ENCODE measurements around the gene FAM72C.
"Not testable (repeated sequence)": the region's sequence is repeated elsewhere in the genome, so short reads cannot be mapped to it uniquely, and the experiment has no call there.

FAM72C gene

DNA sequence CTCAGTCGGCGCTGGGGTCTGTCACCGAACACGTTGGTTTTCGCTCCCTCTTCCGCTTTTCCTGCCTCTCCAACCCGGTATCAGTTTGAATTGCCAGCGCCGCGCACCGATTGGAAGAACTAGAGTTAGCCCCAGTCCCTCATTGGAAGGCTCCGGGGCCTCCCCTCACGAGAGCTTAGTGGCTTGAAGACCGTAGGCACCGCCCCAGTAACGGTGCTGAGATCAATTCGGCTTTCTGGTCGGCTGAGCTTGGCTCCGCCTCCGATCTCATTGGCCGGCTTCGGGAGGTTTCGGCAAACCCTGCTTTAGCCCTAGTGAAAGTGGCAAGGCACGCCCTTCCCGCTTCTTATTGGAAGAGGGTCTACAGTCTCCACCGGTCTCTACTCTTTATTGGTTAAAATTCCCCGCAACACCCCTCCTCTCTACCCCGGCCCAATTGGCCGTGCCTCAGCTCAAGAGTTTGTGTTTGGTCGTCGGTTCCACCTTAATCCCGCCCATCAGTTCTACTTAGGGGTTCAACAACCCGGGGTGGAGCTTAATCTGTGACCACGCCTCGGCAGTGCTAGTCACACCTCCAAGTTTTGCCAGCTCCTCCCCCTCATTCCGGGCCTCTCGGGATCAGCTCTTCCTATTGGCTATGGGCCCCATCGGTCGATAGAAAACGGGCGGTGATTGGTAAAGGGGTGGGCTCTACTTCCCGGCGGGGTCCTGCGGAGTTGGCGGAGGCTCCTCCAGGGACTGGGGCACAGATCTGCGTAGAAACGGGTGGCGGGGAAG lies at the start of gene FAM72C:
Gene FAM72C (minus strand): TSS at position 63 of the 777 bp plus-strand sequence. CDS start 845 bp downstream, outside the sequence.
- DNase-seq, result not testable (repeated sequence)

DNA sequence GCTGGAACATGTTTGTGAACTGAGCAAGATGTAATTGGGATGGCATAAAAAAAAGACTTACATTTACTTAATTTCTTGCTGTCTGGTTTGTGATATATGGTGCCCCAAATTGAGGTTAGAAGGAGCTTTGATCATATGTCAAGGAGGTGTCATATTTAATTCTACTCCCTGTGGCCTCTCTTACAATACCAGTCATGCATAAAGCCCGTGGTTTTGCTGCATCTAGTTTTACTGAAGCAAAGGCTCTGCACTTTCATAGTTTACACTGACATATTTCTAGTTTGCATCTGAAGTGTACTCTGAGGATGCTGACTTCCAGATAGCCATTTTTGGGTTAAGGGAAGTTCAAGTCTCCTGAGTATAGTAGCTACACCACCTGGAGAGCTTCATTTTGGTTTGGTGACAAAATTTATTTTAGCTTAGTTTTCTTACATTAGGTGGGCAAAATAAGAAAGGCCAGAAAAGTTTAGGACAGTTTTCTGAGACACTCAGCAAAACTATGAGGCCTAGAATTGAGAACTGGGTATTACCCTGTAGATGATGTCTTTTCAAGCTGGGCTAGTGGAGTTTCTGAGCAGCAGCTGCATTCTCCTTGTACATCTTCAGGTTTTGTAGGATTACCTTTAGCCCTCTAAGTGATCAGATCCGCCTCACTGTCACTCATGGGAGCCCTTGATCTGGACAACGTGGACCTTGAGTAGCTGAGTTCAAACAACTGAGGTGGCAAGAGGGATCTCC lies 48.4 kb upstream of the FAM72C start:
- DNase-seq, result not testable (repeated sequence)

DNA sequence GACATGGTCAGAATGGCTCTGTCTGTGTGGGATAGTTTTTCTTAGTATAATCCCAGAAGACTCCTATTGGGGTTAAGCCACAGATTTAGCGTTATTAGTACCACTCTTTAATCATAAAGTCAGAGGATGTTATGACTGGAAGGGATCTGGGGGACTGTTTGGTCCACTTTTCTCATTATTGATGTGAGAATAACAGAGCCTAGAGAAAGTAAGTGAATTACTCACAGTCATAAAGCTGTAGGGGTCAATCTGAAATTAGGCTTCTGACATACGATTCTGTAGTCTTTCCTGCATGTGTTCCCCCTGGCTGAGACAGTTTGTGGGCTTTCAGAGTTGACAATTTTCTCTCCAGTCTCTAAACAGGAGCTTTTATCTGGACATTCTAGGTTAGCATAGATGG lies 47.3 kb upstream of the FAM72C start:
- not testable (repeated sequence) for DNase-seq

DNA sequence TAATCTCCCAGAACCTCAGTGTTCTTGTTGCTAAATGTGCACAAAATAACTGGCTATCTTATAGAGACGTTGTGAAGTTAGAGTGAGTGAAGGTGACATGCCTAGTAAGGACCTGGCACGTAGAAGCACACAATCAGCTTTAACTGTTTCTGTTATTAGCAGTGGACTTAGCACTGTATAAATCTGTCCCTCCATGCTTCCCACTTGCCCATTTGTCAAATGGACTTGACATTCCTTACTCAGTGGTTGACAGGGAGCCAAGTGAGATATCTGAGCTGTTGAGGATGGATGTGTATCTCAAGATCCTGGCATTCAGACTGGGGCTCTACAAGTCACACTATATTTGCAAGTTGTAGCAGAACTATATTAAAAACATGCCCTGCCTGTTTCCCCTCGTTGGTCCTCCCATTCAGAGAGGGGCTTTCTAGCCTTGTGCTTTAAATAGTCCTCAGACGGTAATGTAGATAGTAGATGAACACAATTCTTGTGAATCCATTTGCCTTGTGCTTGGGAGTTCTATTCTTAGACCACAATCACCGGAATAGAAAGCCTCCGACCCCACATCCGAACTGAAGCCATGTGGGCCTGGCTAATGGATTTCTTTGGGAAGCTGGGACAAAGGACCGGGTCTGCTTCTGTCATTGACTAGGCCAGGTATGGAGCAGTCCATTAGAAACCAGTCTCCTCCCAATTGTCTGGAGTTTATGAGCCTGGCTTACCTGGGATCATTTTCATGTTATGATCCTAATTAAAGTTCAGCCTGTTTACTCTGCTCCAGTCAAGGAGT lies 43.6 kb upstream of the FAM72C start:
- not testable (repeated sequence) for DNase-seq

DNA sequence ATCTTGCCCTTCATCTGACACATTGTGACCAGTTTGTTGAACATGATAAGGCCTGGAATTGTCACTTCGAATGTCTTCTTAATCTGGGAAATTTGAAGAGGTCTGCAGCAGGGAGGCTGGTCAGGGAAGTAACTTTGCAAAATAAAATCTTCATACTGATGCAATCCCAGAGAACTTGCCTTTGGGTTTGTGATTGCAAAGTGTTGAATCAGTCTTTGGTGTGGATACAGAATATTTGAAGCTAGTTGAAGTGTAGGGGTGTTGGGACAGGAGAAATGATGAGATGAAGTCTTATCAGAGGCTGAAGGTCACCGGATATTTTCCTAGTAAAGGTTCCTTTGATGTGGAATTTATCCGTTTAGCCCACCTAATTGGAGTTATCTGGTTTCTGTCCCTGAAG lies 42.7 kb upstream of the FAM72C start:
- not testable (repeated sequence) for DNase-seq

DNA sequence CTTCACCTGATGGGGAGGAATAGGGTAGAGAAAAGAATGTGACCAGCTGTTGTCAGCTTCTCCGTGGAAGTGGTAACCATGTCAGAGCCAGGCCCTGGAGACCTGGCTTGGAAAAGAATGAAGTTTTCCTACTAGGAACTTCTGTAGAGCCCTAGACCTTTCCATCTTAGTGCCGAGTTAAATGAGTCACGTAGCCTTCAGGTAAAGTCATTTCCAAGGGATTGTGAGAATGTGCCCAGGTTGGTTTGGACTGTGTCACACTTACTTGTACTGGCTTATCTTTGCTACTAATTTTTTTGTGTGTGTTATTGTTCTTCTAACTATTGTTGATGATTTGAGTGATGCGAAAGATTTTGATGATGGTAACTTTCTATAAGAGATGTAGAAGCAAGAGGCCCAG lies 42.3 kb upstream of the FAM72C start:
- not testable (repeated sequence) for DNase-seq

DNA sequence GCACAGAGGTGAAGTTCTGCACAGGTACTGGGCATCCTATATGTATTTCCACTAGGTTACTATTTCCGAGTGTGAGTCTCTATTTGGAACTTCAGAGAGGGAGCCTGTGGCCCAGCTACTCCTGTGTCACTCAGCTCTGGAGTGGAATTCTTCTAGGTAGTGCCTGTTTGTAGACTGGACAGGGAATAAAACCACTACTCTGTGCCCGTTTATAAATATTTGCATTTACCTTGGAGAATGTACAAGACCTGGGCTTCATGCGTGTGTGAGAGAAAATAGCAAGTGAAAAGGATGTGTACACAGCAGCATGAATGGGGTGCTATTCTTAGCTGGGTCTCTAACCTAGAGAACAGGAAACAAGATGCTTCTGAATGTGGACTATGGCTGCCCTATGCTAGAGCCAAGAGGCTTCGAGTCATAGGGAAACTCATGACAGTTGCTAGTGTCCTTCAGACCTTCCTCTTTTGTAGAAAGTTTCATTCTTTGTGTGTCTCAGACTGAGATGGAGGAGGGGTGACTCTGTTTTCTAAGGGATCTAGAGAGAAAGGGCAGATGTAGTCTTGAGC lies 40.5 kb upstream of the FAM72C start:
- DNase-seq, result not testable (repeated sequence)

DNA sequence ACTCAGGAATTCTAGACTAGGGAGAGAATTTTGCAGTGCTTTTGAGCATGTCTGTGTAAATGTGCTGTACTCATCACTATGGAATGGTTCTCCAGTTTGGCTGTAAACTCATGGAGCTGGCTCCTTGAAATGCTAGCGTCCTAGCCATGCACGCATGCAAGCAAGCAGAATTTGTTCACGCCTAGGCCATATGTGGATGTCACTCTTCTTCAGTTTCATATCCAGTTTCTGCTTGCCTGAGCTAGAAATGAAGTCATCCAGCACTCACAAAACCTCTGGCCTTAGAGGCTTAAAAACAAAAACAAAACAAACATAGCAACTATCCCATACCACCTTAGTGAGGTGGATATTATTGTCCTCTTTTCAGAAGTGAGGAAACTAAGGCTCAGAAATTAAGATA lies 37.6 kb upstream of the FAM72C start:
- DNase-seq, result not testable (repeated sequence)

DNA sequence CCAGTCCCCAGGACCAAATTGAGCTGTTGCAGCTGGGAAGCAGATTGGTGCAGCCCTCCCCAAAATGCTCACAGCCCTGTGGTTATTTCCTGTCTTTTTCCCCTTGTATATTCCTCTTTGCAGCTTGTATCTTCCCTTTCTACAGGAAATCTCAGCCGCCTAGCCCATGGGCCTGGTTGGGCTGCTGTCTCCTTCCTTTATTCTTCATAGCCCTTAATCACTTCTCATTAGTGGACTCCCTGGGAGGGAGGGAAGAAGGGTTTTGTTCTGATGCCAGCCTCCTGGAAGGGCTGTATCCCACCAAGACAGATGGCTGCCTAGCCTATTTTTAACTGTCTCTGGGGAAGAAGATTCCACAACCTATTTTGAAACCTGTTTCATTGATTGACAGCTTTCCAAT lies 32.5 kb upstream of the FAM72C start:
- not testable (repeated sequence) for DNase-seq

DNA sequence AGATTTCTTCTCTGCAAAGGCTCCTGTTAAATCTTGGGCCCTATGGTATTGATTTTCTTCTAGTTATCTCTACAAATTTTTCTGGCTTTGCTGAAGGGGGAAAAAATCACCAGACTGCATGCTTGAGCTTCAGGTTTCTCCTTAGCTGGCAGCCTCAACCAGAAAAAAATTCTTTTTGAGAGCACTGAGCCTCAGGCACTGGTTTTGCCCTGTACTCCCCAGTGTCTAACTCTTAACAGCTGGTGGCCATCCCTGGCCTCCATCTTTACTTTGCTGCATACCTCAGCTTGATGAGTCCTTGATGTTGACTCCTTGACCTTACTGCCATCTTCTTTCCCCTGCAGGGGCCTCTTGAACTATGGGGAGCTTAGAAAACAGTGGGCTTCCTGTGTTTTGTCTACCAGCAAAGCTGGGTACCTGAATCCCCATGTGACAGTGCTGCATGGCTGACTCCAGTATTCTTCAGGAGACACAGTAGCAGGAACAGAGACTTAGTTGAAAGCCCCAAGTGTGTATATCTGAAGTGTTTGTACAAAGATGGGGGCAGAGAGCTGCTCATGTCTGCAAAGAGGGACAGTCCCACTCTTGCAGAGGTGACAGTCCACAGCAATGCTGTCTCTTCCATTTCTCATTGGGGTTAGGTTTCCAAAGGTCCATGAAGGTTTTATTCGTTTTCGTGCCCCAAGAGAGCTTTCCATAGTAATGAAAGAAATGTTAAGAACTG lies 31.7 kb upstream of the FAM72C start:
- DNase-seq, result not testable (repeated sequence)

DNA sequence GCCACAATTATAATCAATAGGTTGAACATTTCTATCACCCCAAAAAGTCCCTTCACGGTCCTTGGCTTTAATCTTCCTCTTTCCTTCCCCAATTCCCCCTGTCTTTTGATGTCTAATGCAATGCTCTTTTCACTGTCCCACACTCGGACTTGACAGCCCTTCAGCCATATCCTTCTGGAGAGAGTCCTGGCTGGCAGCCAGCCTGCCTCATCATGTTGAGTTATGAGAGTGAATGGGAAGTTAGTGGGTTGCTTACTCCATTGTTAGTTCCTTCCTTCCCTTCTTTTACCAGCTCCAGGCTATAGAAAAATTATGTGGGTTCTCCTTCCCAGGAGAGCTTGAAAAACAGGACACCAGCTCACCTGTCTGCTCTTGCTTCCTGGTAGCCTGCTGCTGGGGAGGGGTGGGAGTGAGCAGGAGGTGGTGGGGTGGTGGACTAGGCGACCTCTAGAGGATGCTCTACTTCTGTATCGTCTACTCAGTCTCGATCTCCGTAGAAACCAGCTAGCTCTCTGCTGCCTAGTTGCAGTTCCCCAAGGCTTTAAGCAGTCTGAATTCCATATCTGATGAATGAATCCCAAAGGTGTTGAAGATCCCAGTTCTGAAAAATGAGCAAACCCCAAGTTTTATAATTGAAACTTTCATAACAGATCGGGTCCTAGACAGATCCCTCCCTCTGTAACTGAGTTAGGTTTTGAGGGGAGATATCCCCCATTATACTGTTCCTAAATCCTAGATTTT lies 30.5 kb upstream of the FAM72C start:
- not testable (repeated sequence) for DNase-seq

DNA sequence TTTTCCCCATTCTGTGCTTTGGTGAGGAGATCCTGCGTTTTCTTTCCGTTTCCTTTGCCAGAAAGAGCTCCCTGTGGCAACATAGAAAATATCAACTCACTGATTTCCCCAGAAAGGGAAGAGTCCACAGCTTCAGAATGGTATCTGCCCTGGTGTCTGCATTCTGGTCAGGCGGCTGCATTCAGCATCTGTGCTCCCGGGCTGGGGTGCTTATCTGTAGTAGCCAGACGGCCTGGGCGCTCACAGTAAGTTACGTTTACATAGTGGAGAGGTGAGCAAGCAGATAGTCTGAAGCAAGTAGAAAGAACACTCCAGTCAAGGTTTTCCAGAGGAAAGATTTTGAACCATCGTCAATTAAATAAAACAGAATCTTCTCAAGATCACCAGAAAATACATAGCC lies 29.3 kb upstream of the FAM72C start:
- DNase-seq, result not testable (repeated sequence)

DNA sequence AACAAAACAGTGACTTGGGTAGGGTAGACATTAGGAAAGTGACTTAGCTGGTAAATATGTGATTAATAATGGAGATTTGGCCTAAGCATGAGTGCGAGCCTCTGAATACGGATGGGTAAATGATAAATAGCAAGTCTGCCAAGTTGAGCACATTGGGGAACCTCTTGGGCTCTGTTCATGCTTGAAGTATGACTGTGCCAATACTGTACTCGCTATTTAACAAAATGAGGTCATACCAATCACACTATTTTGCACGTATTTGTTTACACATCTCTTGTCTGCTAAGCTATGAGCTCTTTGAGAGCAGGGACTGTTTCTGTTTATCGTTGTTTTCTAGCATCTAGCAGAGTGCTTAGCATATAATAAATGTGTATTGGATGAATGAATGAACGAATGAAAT lies 24.2 kb upstream of the FAM72C start:
- not testable (repeated sequence) for DNase-seq

DNA sequence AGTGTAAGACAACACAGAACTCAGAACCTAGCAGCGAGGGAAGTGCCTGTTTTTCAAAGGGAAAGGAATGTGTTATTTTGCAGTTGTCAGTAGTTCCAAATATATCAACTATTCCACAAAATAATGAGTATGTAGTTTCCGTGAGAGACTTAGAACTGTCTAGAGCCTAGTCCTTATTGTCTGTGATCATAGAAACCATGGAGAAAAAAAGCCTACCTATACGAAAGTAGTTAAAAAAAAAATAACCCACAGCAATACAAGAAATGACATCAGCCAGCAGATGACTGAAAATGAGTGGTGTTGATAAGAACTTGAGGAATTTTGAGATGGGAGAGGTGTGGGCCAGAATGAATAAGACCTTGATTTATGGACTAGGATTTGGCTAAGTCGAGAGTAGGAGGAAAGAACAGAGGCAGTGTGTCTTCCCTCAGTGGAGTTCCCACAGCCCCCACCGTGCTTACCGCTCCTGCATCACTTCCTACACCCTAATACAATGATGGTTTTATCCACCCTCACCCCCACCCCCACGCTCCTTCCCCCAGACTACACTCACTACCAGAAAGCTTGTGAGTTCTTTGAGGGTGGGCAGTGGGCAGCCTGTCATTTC lies 21.6 kb upstream of the FAM72C start:
- not testable (repeated sequence) for DNase-seq

DNA sequence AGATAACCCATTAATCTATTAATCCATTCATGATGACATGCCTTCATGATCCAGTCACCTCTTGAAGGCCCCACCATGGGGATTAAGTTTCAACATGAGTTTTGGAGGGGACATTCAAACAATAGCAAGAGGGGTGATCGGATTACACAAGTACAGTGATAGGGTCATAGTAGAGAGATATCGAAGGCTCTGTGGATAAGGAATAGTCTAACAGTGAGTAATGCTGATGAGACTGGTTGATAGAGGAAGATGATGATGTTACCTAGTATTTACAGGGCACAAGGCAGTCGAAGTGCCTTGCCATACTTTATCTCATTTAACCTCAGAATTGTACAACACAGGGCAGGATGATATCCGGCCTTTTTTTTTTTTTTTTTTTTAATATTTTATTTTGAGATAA lies 18.9 kb upstream of the FAM72C start:
- not testable (repeated sequence) for DNase-seq

DNA sequence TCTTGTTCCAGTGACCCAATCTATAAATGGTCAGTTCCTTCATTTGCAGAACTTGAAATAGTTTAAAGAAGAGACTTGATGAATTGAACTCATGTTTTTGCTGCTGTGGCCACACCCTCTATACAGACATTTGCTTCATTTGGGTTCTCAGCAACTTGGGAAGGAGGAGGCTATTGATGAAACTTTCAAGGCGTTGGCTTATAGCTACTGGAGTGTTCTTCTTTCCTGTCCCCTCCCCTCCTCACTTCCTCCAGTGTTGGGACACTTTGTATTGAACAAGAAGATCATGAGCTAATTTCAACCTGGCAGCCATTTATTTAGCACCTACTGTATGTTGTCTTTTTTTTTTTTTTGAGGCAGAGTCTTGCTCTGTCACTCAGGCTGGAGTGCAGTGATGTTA lies 17.9 kb upstream of the FAM72C start:
- not testable (repeated sequence) for DNase-seq

DNA sequence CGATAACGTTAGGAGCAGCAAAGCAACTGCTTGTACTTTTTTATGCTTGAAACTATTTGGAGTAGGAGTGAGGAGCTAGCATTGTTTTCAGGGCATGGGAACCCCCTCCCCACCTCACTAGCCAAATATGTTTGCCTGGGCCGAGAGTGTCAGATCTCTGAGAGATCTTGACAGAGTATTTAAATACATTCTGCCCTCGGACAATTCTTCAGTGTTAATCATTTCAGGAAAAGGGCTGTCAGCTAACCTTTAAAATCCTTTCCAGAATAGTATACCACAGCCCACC lies 17.6 kb upstream of the FAM72C start:
- not testable (repeated sequence) for DNase-seq

DNA sequence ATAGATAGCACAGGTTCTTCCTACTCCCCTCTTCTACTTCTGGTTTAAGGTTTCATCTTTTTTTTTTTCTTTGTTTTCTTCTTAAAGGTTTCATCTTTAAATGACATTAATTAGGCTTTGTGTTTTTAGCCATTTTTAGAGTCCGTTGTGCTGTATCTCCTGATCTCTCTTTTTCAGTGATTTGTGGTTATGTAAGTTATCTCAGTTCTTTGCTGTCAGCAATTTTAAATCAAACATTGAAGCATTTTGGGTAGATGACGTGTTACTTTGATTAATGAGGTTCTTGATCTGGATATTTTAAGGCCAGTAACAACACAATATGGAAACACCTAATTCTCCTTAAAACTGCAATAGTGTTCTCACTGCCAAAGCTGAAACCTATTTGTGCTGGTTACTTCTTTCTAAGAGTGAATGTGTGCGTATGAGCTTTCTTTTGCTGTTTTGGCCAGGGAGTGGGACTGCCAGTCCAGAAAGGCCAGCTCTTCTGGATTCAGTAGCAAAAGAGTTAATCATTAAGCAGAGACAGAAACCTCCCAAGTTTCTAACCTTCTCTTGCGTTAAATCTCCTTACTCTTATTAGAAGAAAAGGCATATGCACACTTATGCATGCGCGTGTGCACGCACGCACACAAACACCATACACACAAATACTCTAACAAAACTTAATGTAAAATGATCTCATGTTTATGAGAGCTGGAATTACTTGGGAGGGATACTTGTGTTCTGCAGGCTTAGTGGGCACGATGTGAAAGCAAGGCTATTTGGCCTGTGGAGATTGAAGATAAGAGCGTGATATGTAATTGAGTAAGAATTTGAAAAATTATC lies 17.0 kb upstream of the FAM72C start:
- DNase-seq, result not testable (repeated sequence)

DNA sequence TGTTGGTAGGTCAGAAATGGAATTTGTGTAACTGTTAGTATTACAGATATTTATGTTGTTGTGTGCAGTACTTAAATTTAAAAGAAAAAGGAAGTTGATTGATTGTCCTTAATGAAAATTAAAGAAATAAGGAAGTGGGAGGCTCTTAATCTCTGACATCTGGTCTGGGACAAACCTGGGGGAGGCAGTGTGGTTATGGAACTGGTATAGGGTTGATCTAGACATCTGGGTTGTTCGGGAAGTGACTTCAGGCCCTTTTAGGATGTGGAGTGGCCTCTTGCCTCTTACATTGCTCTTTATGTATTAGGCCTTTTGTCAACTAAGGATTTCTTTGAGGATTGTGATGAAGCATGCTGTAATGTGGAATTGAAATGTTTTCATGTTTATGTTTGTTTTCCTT lies 16.1 kb upstream of the FAM72C start:
- not testable (repeated sequence) for DNase-seq
